C4-2B (cell line): Measurements from ENCODE around the gene MDM4.

Experiments
- H3K27ac ChIP-seq: fragments of 450-650 bp; 2 replicates; pipeline ENCODE4 v1.5.1; 2017
- CTCF ChIP-seq: fragments of 450-650 bp; conservative IDR thresholded peaks from 2 replicates; pipeline ENCODE4 v1.5.1; 2017; ENCODE audit warnings: mild to moderate bottlenecking
- ZFX ChIP-seq: fragments of 450-650 bp; IDR thresholded peaks from 2 replicates; pipeline ENCODE4 v1.6.1; 2017

Gene MDM4

GRCh38 chr1:204506969-204507316 lies 9.3 kb upstream of the MDM4 start:
- H3K27ac ChIP-seq, result peak overlapping the region; percentile 68
- no peak for TF ChIP-seq ZFX
- no peak for TF ChIP-seq CTCF

- TF ChIP-seq CTCF, result no peak
- TF ChIP-seq ZFX, result no peak
- H3K27ac ChIP-seq, result peak overlapping the region; percentile 68
Measured at GRCh38 chr1:204507317-204508105, 8.7 kb upstream of the MDM4 start.

GRCh38 chr1:204509186-204509635 lies 7.0 kb upstream of the MDM4 start:
- no peak overlapping the region for H3K27ac ChIP-seq
- TF ChIP-seq CTCF (no peak), ZFX (no peak)

- TF ChIP-seq CTCF (no peak), ZFX (no peak)
- no peak overlapping the region for H3K27ac ChIP-seq
Measured at GRCh38 chr1:204511366-204511765, 4.8 kb upstream of the MDM4 start.

- no peak for TF ChIP-seq CTCF
- no peak overlapping the region for H3K27ac ChIP-seq
Measured at GRCh38 chr1:204513117-204513716, 3.0 kb upstream of the MDM4 start.

- no peak overlapping the region for H3K27ac ChIP-seq
- no peak for TF ChIP-seq ZFX
- no peak for TF ChIP-seq CTCF
Measured at GRCh38 chr1:204514828-204515227, 1.4 kb upstream of the MDM4 start.

- peak overlapping the region; percentile 84 for H3K27ac ChIP-seq
Measured at GRCh38 chr1:204517382-204517781, 1.2 kb downstream of the MDM4 start.
